Kidney epithelial cell (primary cell): ENCODE results near the gene ATP1B3. TPM values are rescaled to one million over a fixed set of nuclear protein-coding genes. Genes with fewer than 3 reads are reported as not detected.

Experiments used
- DNase-seq: peaks from one replicate; pipeline ENCODE4 v3.0.0-alpha.2; 2010; ENCODE audit warnings: low read depth
- H3K27me3 ChIP-seq: 2 replicates; pipeline ENCODE4 v1.6.0; 2011; ENCODE audit warnings: low read length; ENCODE audit not compliant: control insufficient read depth, insufficient read depth
- H3K36me3 ChIP-seq: 2 replicates; pipeline ENCODE4 v1.5.1; 2011; ENCODE audit warnings: low read length; ENCODE audit not compliant: control insufficient read depth, insufficient read depth
- H3K4me3 ChIP-seq: 2 replicates; pipeline ENCODE4 v1.5.1; 2011; ENCODE audit warnings: low read depth, mild to moderate bottlenecking, control low read depth, low read length
- total RNA-seq: library from RNA; depleted of rRNA; stranded (reverse); fragments of >200 nt; gene quantifications from 2 replicates; pipeline ENCODE4 v1.2.3, GENCODE V29; 2015
- TF ChIP-seq, protein P1 (sequence below): IDR thresholded peaks from 2 replicates; pipeline ENCODE4 v1.5.1; 2011; ENCODE audit warnings: mild to moderate bottlenecking, moderate library complexity, low read length, control low read depth, inconsistent platforms; ENCODE audit not compliant: insufficient read depth, poor library complexity, severe bottlenecking

Gene ATP1B3
- total RNA-seq, 1 donor from 2014 or later: 50.8 TPM

DNA sequence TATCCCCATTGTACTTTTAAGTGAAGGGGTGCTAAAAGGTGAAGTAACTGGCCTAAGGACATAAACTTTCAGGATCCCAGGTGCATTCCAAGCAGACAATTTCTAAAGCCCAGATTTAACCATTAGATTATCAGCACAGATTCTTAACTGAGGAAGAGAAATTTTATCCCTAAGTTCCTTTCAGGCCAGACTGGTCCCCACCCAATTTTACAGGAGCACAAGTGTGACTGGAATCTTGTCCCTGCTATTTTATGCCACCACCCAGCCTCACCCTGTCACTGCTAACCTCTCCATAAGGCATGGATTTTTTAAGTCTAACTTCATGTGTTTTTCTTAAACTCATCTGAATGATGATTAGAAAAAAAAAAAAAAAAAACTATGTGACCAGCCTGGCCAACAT, 37.1 kb upstream of the ATP1B3 start:
- H3K36me3 ChIP-seq: no peaks in the 10 kb centered on the region
- TF ChIP-seq, protein P1, sequence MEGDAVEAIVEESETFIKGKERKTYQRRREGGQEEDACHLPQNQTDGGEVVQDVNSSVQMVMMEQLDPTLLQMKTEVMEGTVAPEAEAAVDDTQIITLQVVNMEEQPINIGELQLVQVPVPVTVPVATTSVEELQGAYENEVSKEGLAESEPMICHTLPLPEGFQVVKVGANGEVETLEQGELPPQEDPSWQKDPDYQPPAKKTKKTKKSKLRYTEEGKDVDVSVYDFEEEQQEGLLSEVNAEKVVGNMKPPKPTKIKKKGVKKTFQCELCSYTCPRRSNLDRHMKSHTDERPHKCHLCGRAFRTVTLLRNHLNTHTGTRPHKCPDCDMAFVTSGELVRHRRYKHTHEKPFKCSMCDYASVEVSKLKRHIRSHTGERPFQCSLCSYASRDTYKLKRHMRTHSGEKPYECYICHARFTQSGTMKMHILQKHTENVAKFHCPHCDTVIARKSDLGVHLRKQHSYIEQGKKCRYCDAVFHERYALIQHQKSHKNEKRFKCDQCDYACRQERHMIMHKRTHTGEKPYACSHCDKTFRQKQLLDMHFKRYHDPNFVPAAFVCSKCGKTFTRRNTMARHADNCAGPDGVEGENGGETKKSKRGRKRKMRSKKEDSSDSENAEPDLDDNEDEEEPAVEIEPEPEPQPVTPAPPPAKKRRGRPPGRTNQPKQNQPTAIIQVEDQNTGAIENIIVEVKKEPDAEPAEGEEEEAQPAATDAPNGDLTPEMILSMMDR: no peak

DNA sequence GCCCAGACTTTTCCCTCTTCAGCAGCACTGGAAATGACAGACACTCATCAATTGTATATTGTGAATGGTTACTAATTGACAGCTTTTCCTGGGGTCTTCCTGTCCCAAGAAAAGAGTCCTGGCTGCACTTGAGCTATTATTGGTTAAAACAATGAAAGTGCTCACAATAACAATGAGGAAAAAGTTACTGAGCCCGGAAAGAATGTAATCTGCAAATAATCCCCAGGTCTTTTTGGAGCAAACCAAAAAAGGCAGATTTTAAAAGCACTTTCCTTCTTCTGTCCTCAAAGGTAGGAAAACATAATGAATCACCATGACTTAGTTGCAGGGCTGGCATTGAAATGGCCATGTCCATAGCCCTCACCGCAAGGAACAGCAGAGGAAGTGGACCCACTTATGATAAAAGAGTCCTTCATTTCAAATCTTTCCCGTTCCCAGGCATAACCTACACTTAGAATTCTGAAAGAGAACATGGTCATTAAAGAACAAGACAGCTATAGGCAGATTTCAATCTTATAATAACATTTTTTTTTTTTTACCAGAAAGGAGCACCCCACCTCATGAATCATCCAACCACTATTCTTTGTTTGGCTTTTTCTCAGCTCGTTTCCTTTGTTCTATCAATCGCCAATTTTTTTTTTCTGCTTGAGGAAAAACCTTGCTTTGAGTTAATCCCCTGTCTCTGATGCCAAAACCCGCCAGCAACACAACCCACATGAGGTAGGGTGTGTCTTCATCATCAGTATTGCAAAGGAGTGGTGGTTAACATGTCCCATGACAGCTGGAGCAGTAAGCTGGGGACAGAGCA, 35.5 kb upstream of the ATP1B3 start:
- Histone ChIP-seq H3K27me3 (no peaks in the 10 kb centered on the region), H3K4me3 (no peak overlapping the region), H3K36me3 (no peaks in the 10 kb centered on the region)
- DNase-seq: no peak
- TF ChIP-seq, protein P1: no peak

More for the DNA sequence above, 37.1 kb upstream of the ATP1B3 start:
- Histone ChIP-seq H3K27me3 (no peaks in the 10 kb centered on the region), H3K4me3 (no peak overlapping the region)
- no peak for DNase-seq

DNA sequence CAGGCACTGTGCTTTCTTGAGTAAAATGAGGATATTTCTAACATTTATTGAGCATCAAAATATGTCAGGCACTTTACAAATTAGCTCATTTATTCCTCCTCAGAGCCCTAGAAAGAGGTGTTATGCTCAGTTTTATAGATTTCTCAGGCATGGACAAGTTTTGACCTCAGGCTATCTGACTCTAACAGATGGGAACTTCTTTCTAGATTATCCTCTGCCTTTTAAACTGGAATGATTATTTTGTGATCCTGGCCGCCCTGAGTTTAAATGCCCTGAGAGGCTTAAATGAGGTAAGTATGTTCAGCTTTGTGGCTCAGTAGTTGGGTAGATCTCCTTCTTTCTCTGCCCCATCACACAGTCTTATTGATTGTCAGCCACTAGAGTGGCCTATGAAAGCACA, 32.3 kb upstream of the ATP1B3 start:
- no peak overlapping the region for H3K4me3 ChIP-seq
- no peaks in the 10 kb centered on the region for H3K27me3 ChIP-seq
- H3K36me3 ChIP-seq: no peaks in the 10 kb centered on the region
- DNase-seq: no peak
- TF ChIP-seq, protein P1: no peak

- DNase-seq: no peak
- Histone ChIP-seq H3K36me3 (no peaks in the 10 kb centered on the region), H3K4me3 (no peak overlapping the region), H3K27me3 (no peaks in the 10 kb centered on the region)
- TF ChIP-seq, protein P1: no peak
These were observed 31.6 kb upstream of the ATP1B3 start for GRCh38 chr3:141844812-141845211.

DNA sequence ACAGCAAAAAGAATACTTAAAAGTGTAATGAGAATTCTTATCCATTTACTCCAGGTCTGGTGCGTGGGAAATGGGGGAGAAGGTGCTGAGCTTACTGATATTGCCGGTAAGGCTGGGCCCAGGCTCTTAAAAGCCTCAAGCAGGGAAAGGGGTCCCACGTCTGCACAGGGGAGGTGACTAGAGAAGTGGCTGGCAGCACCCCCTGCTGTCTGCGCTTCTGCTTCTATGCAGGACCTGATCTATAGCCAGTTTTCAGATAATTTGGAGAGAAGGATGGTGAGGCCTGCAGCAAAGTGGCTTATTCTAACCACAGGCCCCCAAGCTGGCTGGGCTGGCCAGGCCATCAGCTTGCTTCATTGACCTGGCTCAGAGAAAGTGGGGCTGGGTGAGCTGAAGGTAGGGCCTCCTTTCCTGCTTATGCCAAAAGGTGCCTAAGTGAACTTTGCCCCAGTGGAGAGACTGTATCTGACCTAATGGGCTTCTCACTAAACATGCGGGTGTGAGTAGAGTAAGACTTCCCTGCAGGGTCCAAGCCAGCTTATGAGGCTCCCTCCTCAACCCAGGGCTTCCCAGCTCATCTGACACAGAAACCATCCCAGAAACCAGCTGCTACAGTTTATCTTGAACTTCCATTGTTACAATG, 30.9 kb upstream of the ATP1B3 start:
- Histone ChIP-seq H3K27me3 (no peaks in the 10 kb centered on the region), H3K4me3 (no peak overlapping the region), H3K36me3 (no peaks in the 10 kb centered on the region)
- DNase-seq: no peak
- TF ChIP-seq, protein P1: no peak
